ENCODE measurements around the gene EXD3.

Gene EXD3

GRCh38 chr9:137407590-137408300 is 15.2 kb downstream of the EXD3 start:
- H3K36me3 ChIP-seq (replicated peaks; ENCODE audit: insufficient read depth, low read length) = no peaks in the 10 kb centered on the region
- H3K27ac ChIP-seq (ENCODE audit: low read length) = no peak overlapping the region
- H3F3A ChIP-seq (ENCODE audit: insufficient read depth, low read length) = no peaks in the 10 kb centered on the region
- H3K27me3 ChIP-seq (replicated peaks; ENCODE audit: insufficient read depth, low read length) = no peaks in the 10 kb centered on the region
- H3K9ac ChIP-seq (ENCODE audit: low read length) = no peak overlapping the region
- H3K4me1 ChIP-seq (ENCODE audit: low read length) = no peaks in the 10 kb centered on the region; the same call in 1 of the 2 replicates
- no peak for DNase-seq
- TF ChIP-seq EZH2phosphoT487 (IDR thresholded peaks at IDR 0.05; ENCODE audit: low read length) (no peak), CTCF (IDR thresholded peaks at IDR 0.05; ENCODE audit: low read length) (no peak), EZH2 (optimal IDR thresholded peaks at IDR 0.05; ENCODE audit: low read depth, low read length) (no peak)
- H3K4me2 ChIP-seq (ENCODE audit: low read depth, low read length) = no peak overlapping the region
- no peaks in the 10 kb centered on the region for H3K9me3 ChIP-seq (replicated peaks; ENCODE audit: insufficient read depth, low read length)
- no peaks in the 10 kb centered on the region for H3K9me2 ChIP-seq (replicated peaks; ENCODE audit: insufficient read depth, low read length)
- no peak overlapping the region for H3K4me3 ChIP-seq (ENCODE audit: low read length)
- H4K20me1 ChIP-seq (ENCODE audit: insufficient read depth, low read length) = no peaks in the 10 kb centered on the region
- no peak overlapping the region for H2AFZ ChIP-seq (ENCODE audit: low read length)
- no peaks in the 10 kb centered on the region for H3K79me2 ChIP-seq (ENCODE audit: low read length)

- Histone ChIP-seq H3K9me3 (replicated peaks; ENCODE audit: insufficient read depth, low read length) (no peaks in the 10 kb centered on the region), H3K27ac (ENCODE audit: low read length) (no peak overlapping the region), H3K27me3 (replicated peaks; ENCODE audit: insufficient read depth, low read length) (no peaks in the 10 kb centered on the region), H3K4me3 (ENCODE audit: low read length) (no peak overlapping the region), H3K4me1 (ENCODE audit: low read length) (no peaks in the 10 kb centered on the region; the same call in 1 of the 2 replicates), H3K79me2 (ENCODE audit: low read length) (no peaks in the 10 kb centered on the region), H3K9me2 (replicated peaks; ENCODE audit: insufficient read depth, low read length) (no peaks in the 10 kb centered on the region), H2AFZ (ENCODE audit: low read length) (no peak overlapping the region), H3K9ac (ENCODE audit: low read length) (no peak overlapping the region), H3F3A (ENCODE audit: insufficient read depth, low read length) (no peaks in the 10 kb centered on the region), H4K20me1 (ENCODE audit: insufficient read depth, low read length) (no peaks in the 10 kb centered on the region), H3K36me3 (replicated peaks; ENCODE audit: insufficient read depth, low read length) (no peaks in the 10 kb centered on the region), H3K4me2 (ENCODE audit: low read depth, low read length) (no peak overlapping the region)
- TF ChIP-seq EZH2phosphoT487 (IDR thresholded peaks at IDR 0.05; ENCODE audit: low read length) = no peak
- peak; percentile 11; the same call in 1 of the 2 replicates for TF ChIP-seq CTCF (IDR thresholded peaks at IDR 0.05; ENCODE audit: low read length)
- no peak for DNase-seq
These were observed 15.9 kb downstream of the EXD3 start for GRCh38 chr9:137406876-137407589.

- H2AFZ ChIP-seq (ENCODE audit: low read length) = no peak overlapping the region
- no peak overlapping the region for H3K9ac ChIP-seq (ENCODE audit: low read length)
- no peaks in the 10 kb centered on the region for H3K27me3 ChIP-seq (replicated peaks; ENCODE audit: insufficient read depth, low read length)
- TF ChIP-seq EZH2 (optimal IDR thresholded peaks at IDR 0.05; ENCODE audit: low read depth, low read length) = no peak
- no peak for TF ChIP-seq EZH2phosphoT487 (IDR thresholded peaks at IDR 0.05; ENCODE audit: low read length)
- TF ChIP-seq CTCF (IDR thresholded peaks at IDR 0.05; ENCODE audit: low read length) = no peak
- no peaks in the 10 kb centered on the region for H3F3A ChIP-seq (ENCODE audit: insufficient read depth, low read length)
- H4K20me1 ChIP-seq (ENCODE audit: insufficient read depth, low read length) = no peaks in the 10 kb centered on the region
- no peak overlapping the region for H3K4me2 ChIP-seq (ENCODE audit: low read depth, low read length)
- DNase-seq = no peak
- H3K4me1 ChIP-seq (ENCODE audit: low read length) = no peaks in the 10 kb centered on the region
- H3K4me3 ChIP-seq (ENCODE audit: low read length) = no peak overlapping the region
- no peak overlapping the region for H3K27ac ChIP-seq (ENCODE audit: low read length)
- H3K9me3 ChIP-seq (replicated peaks; ENCODE audit: insufficient read depth, low read length) = no peaks in the 10 kb centered on the region
- no peaks in the 10 kb centered on the region for H3K79me2 ChIP-seq (ENCODE audit: low read length)
- H3K36me3 ChIP-seq (replicated peaks; ENCODE audit: insufficient read depth, low read length) = no peaks in the 10 kb centered on the region
- no peaks in the 10 kb centered on the region for H3K9me2 ChIP-seq (replicated peaks; ENCODE audit: insufficient read depth, low read length)
These were observed 16.7 kb downstream of the EXD3 start for GRCh38 chr9:137406085-137406760.
